PC-3 (cell line): ENCODE measurements around the gene TRIM14. TPM values are rescaled to one million over a fixed set of nuclear protein-coding genes. Genes with fewer than 3 reads are reported as not detected.

Source experiments
- ATAC-seq: fragments of 200-7000 bp; cut with Tn5 transposase; 2 replicates; pipeline ENCODE4 v1.9.1; 2020; ENCODE audit warnings: mild to moderate bottlenecking, moderate library complexity
- BruUV-seq: library from RNA; stranded (reverse); fragments of 400-500 nt; replicated peaks from 2 replicates; lab custom pipeline; 2021; lab: Mats Ljungman, UMichigan
- CTCF ChIA-PET: fragments of 300-600 bp; sonication (Branson Sonifier 250); formaldehyde crosslinking; loops from one replicate; lab custom pipeline; 2022; ENCODE audit warnings: antibody characterized with exemption; lab: Charles Lee
- POLR2A ChIA-PET: fragments of 300-600 bp; sonication (Branson Sonifier 250); formaldehyde crosslinking; loops from one replicate; lab custom pipeline; 2022; ENCODE audit warnings: antibody characterized with exemption; ENCODE audit not compliant: unreplicated experiment; lab: Charles Lee
- DNase-seq: peaks from one replicate; pipeline ENCODE4 v3.0.0-alpha.2; 2015
- H2AFZ ChIP-seq: fragments of 300-600 bp; sonication (generic); 2 replicates; pipeline ENCODE4 v1.6.0; 2016; ENCODE audit warnings: antibody characterized with exemption, low read length
- H3F3A ChIP-seq: fragments of 300-600 bp; sonication (generic); one replicate; pipeline ENCODE4 v1.6.0; 2017; ENCODE audit warnings: antibody characterized with exemption, low read length, control low read depth, mild to moderate bottlenecking; ENCODE audit not compliant: unreplicated experiment
- H3K27ac ChIP-seq: fragments of 300-600 bp; sonication (generic); 2 replicates; pipeline ENCODE4 v1.5.1; 2016; ENCODE audit warnings: mild to moderate bottlenecking, low read length
- H3K27me3 ChIP-seq: fragments of 300-600 bp; sonication (generic); 2 replicates; pipeline ENCODE4 v1.6.1; 2016; ENCODE audit warnings: low read length, mixed read lengths
- H3K36me3 ChIP-seq: fragments of 300-600 bp; sonication (generic); 2 replicates; pipeline ENCODE4 v1.6.1; 2016; ENCODE audit warnings: low read depth, mixed run types, low read length, mixed read lengths
- H3K4me1 ChIP-seq: fragments of 300-600 bp; sonication (generic); 2 replicates; pipeline ENCODE4 v1.5.1; 2016; ENCODE audit warnings: low read length; ENCODE audit not compliant: insufficient read depth
- H3K4me2 ChIP-seq: fragments of 300-600 bp; sonication (generic); 2 replicates; pipeline ENCODE4 v1.6.0; 2016; ENCODE audit warnings: low read length
- H3K4me3 ChIP-seq: fragments of 300-600 bp; sonication (generic); 2 replicates; pipeline ENCODE4 v1.5.1; 2016; ENCODE audit warnings: mild to moderate bottlenecking, low read length, mixed read lengths
- H3K79me2 ChIP-seq: fragments of 300-600 bp; sonication (generic); 2 replicates; pipeline ENCODE4 v1.6.1; 2017; ENCODE audit warnings: low read length, mixed read lengths
- H3K9ac ChIP-seq: fragments of 300-600 bp; sonication (generic); 2 replicates; pipeline ENCODE4 v1.6.0; 2016; ENCODE audit warnings: mild to moderate bottlenecking, low read length
- H3K9me2 ChIP-seq: fragments of 300-600 bp; sonication (generic); replicated peaks from 2 replicates; pipeline ENCODE4 v1.6.1; 2016; ENCODE audit warnings: mixed run types, low read length, mixed read lengths
- H3K9me3 ChIP-seq: fragments of 300-600 bp; sonication (generic); 2 replicates; pipeline ENCODE4 v1.6.1; 2016; ENCODE audit warnings: low read length, mixed read lengths
- H4K20me1 ChIP-seq: fragments of 300-600 bp; sonication (generic); 2 replicates; pipeline ENCODE4 v1.6.1; 2016; ENCODE audit warnings: low read length, mixed read lengths
- EZH2 ChIP-seq: fragments of 300-600 bp; sonication (generic); IDR thresholded peaks from one replicate; pipeline ENCODE4 v1.6.1; 2017; ENCODE audit warnings: antibody characterized with exemption, mild to moderate bottlenecking, low read length; ENCODE audit not compliant: unreplicated experiment
- EZH2phosphoT487 ChIP-seq: fragments of 300-600 bp; sonication (generic); IDR thresholded peaks from 2 replicates; pipeline ENCODE4 v1.6.1; 2018; ENCODE audit warnings: mild to moderate bottlenecking, antibody characterized with exemption, low read length, borderline replicate concordance
- intact Hi-C: fragments of 100-400 bp; cut with micrococcal nuclease; formaldehyde crosslinking; loops from 2 replicates; pipeline ENCODE4 v1.9.0; 2023
- total RNA-seq: library from RNA; depleted of rRNA; stranded (reverse); fragments of >200 nt; gene quantifications from 2 replicates; pipeline ENCODE4 v1.2.3, GENCODE V29; 2014
- TF ChIP-seq, protein P1 (sequence below): fragments of 300-600 bp; sonication (generic); conservative IDR thresholded peaks from 2 replicates; pipeline ENCODE4 v1.5.1; 2017; ENCODE audit warnings: antibody characterized with exemption, low read depth, mild to moderate bottlenecking, low read length

TRIM14 gene
- total RNA-seq, 1 experiment from 2014 or later, result 11.2 TPM

DNA sequence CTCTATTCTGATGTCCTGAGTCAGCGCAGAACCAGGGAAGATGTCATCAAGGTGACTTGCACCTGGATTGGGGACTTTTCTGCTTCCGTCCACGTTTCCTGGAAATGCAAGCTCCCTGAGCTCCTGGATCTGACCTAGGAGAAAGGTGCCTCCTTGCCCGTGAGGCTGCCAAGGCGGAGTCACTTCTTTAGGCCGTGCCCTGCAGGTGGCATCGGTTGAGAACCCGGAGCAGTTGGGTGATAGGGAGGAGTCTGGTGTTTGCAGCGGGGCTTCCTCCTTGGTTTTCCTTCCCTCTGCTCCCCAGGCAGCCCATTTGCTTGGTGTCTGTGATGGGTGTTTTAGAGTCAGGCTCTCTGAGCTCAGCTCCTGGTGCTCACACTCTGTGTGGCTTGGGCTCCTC, 47.3 kb downstream of the TRIM14 start:
- Histone ChIP-seq H3K36me3 (no peaks in the 10 kb centered on the region; the same call in 1 of the 2 replicates), H3K4me3 (no peak overlapping the region), H3K4me2 (no peak overlapping the region), H3K9me2 (no peaks in the 10 kb centered on the region), H3K4me1 (peaks cover 7% of the 10 kb centered on the region; the same call in 1 of the 2 replicates), H3F3A (no peaks in the 10 kb centered on the region), H3K27me3 (no peaks in the 10 kb centered on the region), H3K79me2 (peaks cover 18% of the 10 kb centered on the region; the same call in 1 of the 2 replicates), H3K27ac (peak overlapping the region; percentile 32), H4K20me1 (no peaks in the 10 kb centered on the region), H2AFZ (no peak overlapping the region), H3K9me3 (no peaks in the 10 kb centered on the region), H3K9ac (no peak overlapping the region)
- intact Hi-C loops, result loop anchor here (5.0 kb wide), 1 partner anchor 121 kb away; the partner anchor contains the start of gene CORO2A
- POLR2A ChIA-PET, result interaction anchor here (0.5 kb wide), 1 partner anchor 15 kb away, joined by 9 read pairs; the partner anchor contains the start of gene NANS
- DNase-seq (no peak), ATAC-seq (no peak)
- no TSS peak for BruUV-seq
- CTCF ChIA-PET, result interaction anchor here (0.7 kb wide), 1 partner anchor 26 kb away, joined by 3 read pairs; no protein-coding TSS in a partner anchor
- TF ChIP-seq, protein P1, sequence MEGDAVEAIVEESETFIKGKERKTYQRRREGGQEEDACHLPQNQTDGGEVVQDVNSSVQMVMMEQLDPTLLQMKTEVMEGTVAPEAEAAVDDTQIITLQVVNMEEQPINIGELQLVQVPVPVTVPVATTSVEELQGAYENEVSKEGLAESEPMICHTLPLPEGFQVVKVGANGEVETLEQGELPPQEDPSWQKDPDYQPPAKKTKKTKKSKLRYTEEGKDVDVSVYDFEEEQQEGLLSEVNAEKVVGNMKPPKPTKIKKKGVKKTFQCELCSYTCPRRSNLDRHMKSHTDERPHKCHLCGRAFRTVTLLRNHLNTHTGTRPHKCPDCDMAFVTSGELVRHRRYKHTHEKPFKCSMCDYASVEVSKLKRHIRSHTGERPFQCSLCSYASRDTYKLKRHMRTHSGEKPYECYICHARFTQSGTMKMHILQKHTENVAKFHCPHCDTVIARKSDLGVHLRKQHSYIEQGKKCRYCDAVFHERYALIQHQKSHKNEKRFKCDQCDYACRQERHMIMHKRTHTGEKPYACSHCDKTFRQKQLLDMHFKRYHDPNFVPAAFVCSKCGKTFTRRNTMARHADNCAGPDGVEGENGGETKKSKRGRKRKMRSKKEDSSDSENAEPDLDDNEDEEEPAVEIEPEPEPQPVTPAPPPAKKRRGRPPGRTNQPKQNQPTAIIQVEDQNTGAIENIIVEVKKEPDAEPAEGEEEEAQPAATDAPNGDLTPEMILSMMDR, result no peak
- TF ChIP-seq EZH2phosphoT487, result no peak
- TF ChIP-seq EZH2, result no peak

DNA sequence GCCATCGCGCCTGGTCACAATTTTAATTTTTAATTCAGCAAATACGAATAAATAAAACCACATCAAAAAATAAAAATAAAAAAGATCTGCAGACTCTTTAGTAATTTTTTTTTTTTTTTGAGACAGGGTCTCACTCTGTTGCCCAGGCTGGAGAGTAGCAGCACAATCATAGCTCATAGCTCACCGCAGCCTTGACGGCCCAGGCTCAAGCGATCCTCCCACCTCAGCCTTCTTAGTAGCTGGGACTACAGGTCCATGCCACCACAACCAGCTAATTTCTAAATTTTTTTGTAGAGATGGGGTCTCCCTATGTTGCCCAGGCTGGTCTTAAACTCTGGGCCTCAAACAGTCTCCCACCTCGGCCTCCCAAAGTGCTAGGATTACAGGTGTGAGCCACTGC, 48.3 kb downstream of the TRIM14 start:
- no peak overlapping the region for H2AFZ ChIP-seq
- TF ChIP-seq EZH2 (no peak), EZH2phosphoT487 (no peak)
- TF ChIP-seq, protein P1, result no peak
- no peaks in the 10 kb centered on the region for H3K9me3 ChIP-seq
- CTCF ChIA-PET, result no interaction called here
- peaks cover 5% of the 10 kb centered on the region; the same call in 1 of the 2 replicates for H3K36me3 ChIP-seq
- H3K27me3 ChIP-seq, result no peaks in the 10 kb centered on the region
- H3K79me2 ChIP-seq, result peaks cover 18% of the 10 kb centered on the region; the same call in 1 of the 2 replicates
- H3K27ac ChIP-seq, result no peak overlapping the region
- POLR2A ChIA-PET, result no interaction called here
- H3K9ac ChIP-seq, result no peak overlapping the region
- ATAC-seq (no peak), DNase-seq (no peak)
- no peak overlapping the region for H3K4me2 ChIP-seq
- H3K4me1 ChIP-seq, result peaks cover 7% of the 10 kb centered on the region; the same call in 1 of the 2 replicates
- H3F3A ChIP-seq, result no peaks in the 10 kb centered on the region
- intact Hi-C loops, result loop anchor here (5.0 kb wide), 1 partner anchor 122 kb away; the partner anchor contains the start of gene CORO2A
- H3K4me3 ChIP-seq, result no peak overlapping the region
- H4K20me1 ChIP-seq, result no peaks in the 10 kb centered on the region
- BruUV-seq, result no TSS peak
- H3K9me2 ChIP-seq, result no peaks in the 10 kb centered on the region

DNA sequence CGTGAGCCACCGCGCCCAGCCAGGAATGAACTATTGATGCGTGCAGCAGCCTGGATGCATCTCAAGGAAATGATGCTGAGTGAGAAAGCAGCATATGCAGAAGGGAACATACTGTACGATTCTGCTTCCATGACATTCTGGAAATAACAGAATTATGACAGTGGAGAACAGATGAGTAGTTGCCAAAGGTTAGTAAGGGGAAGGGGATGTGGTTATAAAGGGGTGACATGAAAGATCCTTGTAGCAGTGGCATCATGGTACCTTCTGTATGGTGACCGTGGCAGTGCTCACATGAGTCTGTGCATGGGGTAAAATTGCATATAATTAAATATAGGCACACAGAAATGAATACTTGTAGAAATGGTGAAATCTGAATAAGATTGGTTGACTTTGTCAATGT, 49.5 kb downstream of the TRIM14 start:
- DNase-seq, result no peak
- Histone ChIP-seq H2AFZ (no peak overlapping the region), H3K4me3 (no peak overlapping the region), H3F3A (no peaks in the 10 kb centered on the region), H3K27me3 (no peaks in the 10 kb centered on the region), H3K9me2 (no peaks in the 10 kb centered on the region), H3K4me2 (no peak overlapping the region), H3K79me2 (peaks cover 14% of the 10 kb centered on the region; the same call in 1 of the 2 replicates), H3K9ac (no peak overlapping the region), H3K9me3 (no peaks in the 10 kb centered on the region), H4K20me1 (no peaks in the 10 kb centered on the region), H3K36me3 (peaks cover 10% of the 10 kb centered on the region; the same call in 1 of the 2 replicates), H3K27ac (no peak overlapping the region), H3K4me1 (peaks cover 7% of the 10 kb centered on the region; the same call in 1 of the 2 replicates)
- TF ChIP-seq, protein P1, result no peak
- TF ChIP-seq EZH2phosphoT487 (no peak), EZH2 (no peak)
- POLR2A ChIA-PET, result no interaction called here
- no peak for ATAC-seq
- intact Hi-C loops, result no loop called here
- no TSS peak for BruUV-seq
- CTCF ChIA-PET, result no interaction called here
